T-helper 17 cell (primary cell): ENCODE measurements around the gene PRKCZ. TPM values are rescaled to one million over a fixed set of nuclear protein-coding genes. Genes with fewer than 3 reads are reported as not detected.

Experiments
- ATAC-seq: fragments of 150-1000 bp; cut with Tn5 transposase; 2 replicates; pipeline ENCODE4 v1.10.0; 2021; ENCODE audit warnings: mild to moderate bottlenecking, moderate library complexity
- DNase-seq, 3 donors: peaks; one replicate each; pipeline versions ENCODE4 v3.0.0 to v3.0.0-alpha.2; 2020 to 2021
- H3K9me3 ChIP-seq: one replicate; pipeline ENCODE4 v1.7.0; 2013; ENCODE audit warnings: low read length, mild to moderate bottlenecking; ENCODE audit not compliant: control insufficient read depth, poor library complexity, severe bottlenecking
- H3K27ac Mint-ChIP-seq: one replicate; pipeline ENCODE4 v1.8.0; 2022; ENCODE audit warnings: mild to moderate bottlenecking, moderate library complexity, mixed read lengths
- H3K27me3 Mint-ChIP-seq: one replicate; pipeline ENCODE4 v1.8.0; 2022; ENCODE audit warnings: mixed read lengths
- H3K36me3 Mint-ChIP-seq: one replicate; pipeline ENCODE4 v1.8.0; 2022; ENCODE audit warnings: low read depth, mixed read lengths
- H3K4me1 Mint-ChIP-seq: one replicate; pipeline ENCODE4 v1.8.0; 2022; ENCODE audit warnings: mild to moderate bottlenecking, mixed read lengths
- H3K4me3 Mint-ChIP-seq: one replicate; pipeline ENCODE4 v1.8.0; 2022; ENCODE audit warnings: mild to moderate bottlenecking, moderate library complexity, mixed read lengths
- total RNA-seq, 4 donors: library from RNA in 2 of 4; stranded (reverse) in 2 of 4; gene quantifications; one replicate each; pipeline ENCODE4 v1.2.3 and lab custom pipeline; 2022 to 2026

Gene PRKCZ
- total RNA-seq, 2 donors from 2014 or later = 26.0 to 33.5 TPM

DNA sequence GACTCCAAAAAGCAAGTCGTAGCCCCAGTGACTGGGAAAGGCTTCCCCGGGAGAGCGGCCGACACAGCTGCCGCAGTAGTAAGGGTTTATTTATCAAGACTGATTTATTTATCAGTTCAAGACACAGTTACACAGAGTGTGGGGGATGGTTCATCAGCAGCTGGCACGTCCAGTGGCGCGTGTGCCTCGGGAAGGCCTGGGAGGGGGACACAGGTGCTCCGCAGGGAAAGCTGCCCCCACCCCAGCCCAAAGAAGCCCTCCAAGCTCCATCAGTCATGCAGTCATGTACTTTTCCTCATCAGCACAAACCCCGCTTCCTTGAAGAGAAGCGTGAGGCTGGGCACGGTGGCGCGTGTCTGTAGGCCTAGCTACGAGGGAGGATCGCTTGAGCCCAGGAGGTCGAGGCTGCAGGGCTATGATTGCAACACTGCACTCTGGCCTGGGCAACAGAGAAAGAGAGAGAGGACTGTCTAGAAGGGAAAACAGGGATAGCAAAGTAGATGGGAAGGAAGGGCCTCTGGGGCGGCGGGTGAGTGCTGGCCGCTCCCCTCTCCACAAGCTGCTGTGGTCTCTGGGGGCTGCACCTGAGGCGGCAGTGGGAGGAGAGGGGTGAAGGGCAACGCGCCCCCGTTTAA lies 53.2 kb downstream of the PRKCZ start:
- H3K4me3 Mint-ChIP-seq = no peak overlapping the region
- DNase-seq (peak in 1 of 3 donors; percentile 1), ATAC-seq (no peak)
- no peak overlapping the region for H3K27ac Mint-ChIP-seq
- H3K9me3 ChIP-seq = no peaks in the 10 kb centered on the region
- H3K27me3 Mint-ChIP-seq = no peaks in the 10 kb centered on the region
- H3K4me1 Mint-ChIP-seq = peaks cover 8% of the 10 kb centered on the region
- peaks cover 4% of the 10 kb centered on the region for H3K36me3 Mint-ChIP-seq

- Mint-ChIP-seq H3K36me3 (peaks cover 2% of the 10 kb centered on the region), H3K4me3 (no peak overlapping the region), H3K27me3 (no peaks in the 10 kb centered on the region), H3K4me1 (peaks cover 8% of the 10 kb centered on the region), H3K27ac (no peak overlapping the region)
- no peaks in the 10 kb centered on the region for H3K9me3 ChIP-seq
- ATAC-seq = no peak
- peak in 1 of 3 donors; percentile 1 for DNase-seq
These were observed 53.8 kb downstream of the PRKCZ start for GRCh38 chr1:2103901-2104590.

DNA sequence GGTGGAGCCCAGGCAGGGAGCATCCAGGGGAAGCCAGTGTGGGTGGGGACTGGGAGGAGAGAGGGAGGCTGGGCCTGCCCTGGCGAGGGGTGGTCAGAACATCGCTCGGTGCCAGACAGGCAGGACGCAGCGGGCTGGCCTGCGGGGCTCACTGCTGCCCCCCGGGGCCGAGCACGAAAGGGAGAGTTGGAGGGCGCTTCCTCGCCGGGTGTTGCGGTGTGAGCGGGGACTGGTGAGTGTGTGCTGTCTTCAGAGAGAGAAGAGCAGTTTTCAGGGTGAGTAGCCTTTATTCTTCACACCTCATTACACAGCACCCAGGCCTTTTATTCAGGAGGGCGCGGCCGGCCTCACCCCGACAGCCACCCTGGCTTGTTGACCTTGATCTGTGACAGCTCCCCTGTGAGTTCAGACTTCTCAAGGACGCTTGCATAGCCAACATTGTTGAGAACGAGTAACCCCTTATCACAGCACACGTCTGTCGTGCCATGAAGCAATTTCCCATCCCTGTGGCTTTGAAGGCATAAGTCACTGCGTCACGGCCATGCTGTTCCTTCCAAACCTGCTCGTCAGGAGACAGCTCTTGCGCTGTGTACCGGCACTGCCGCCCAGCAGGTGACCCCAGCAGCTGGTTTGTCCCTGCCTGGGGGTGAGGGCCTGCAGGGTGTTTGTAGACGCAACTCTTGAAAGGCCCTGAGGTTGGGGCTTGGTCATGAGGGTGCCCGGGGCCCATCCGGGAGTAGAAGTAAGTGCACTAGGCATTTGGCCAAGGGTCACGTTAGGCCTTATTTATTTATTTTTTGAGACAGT lies 54.6 kb downstream of the PRKCZ start:
- ATAC-seq = no peak
- Mint-ChIP-seq H3K4me1 (peaks cover 8% of the 10 kb centered on the region), H3K36me3 (peaks cover 2% of the 10 kb centered on the region), H3K27ac (no peak overlapping the region), H3K27me3 (no peaks in the 10 kb centered on the region), H3K4me3 (no peak overlapping the region)
- no peaks in the 10 kb centered on the region for H3K9me3 ChIP-seq
- peak in 1 of 3 donors; percentile 1 for DNase-seq

- Mint-ChIP-seq H3K36me3 (peaks cover 2% of the 10 kb centered on the region), H3K27ac (no peak overlapping the region), H3K27me3 (no peaks in the 10 kb centered on the region), H3K4me3 (no peak overlapping the region), H3K4me1 (peaks cover 7% of the 10 kb centered on the region)
- ATAC-seq (no peak), DNase-seq (peak in 1 of 3 donors; percentile 4)
- no peaks in the 10 kb centered on the region for H3K9me3 ChIP-seq
These were observed 55.7 kb downstream of the PRKCZ start for GRCh38 chr1:2105781-2106524.

- Mint-ChIP-seq H3K4me1 (peaks cover 2% of the 10 kb centered on the region), H3K27me3 (no peaks in the 10 kb centered on the region), H3K36me3 (no peaks in the 10 kb centered on the region), H3K27ac (no peak overlapping the region), H3K4me3 (no peak overlapping the region)
- DNase-seq = peak in 1 of 3 donors; percentile 4
- no peaks in the 10 kb centered on the region for H3K9me3 ChIP-seq
- ATAC-seq = no peak
These were observed 56.6 kb downstream of the PRKCZ start for GRCh38 chr1:2106659-2107405.

DNA sequence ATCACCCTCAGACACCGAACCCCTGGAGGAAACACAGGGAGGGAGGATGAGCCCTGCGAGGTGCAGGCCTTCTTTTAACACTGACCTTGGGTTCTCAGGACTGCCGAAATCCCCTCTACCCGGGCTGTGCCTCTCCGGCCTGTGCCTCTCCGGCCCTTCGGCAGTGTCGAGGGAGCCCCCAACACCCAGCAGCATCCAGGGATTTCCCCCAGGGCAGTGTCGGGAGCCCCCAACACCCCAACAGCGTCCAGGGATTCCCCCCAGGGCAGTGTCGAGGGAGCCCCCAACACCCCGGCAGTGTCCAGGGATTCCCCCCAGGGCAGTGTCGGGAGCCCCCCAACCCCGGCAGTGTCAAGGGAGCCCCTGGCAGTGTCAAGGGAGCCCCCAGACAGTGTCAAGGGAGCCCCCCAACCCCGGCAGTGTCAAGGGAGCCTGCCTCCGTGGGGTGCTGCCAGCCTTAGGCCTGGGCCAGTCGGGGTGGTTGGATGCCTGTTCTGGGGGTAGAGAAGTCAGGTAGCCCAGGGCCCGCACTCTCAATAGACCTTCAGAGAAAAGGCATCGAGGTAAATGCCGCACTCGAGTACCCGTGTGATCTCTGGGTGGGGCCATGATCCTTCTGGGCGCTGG lies 57.5 kb downstream of the PRKCZ start:
- H3K9me3 ChIP-seq = no peaks in the 10 kb centered on the region
- Mint-ChIP-seq H3K27me3 (no peaks in the 10 kb centered on the region), H3K4me3 (no peak overlapping the region), H3K36me3 (no peaks in the 10 kb centered on the region), H3K27ac (no peak overlapping the region), H3K4me1 (peaks cover 2% of the 10 kb centered on the region)
- DNase-seq (peak in 1 of 3 donors; percentile 8), ATAC-seq (no peak)

DNA sequence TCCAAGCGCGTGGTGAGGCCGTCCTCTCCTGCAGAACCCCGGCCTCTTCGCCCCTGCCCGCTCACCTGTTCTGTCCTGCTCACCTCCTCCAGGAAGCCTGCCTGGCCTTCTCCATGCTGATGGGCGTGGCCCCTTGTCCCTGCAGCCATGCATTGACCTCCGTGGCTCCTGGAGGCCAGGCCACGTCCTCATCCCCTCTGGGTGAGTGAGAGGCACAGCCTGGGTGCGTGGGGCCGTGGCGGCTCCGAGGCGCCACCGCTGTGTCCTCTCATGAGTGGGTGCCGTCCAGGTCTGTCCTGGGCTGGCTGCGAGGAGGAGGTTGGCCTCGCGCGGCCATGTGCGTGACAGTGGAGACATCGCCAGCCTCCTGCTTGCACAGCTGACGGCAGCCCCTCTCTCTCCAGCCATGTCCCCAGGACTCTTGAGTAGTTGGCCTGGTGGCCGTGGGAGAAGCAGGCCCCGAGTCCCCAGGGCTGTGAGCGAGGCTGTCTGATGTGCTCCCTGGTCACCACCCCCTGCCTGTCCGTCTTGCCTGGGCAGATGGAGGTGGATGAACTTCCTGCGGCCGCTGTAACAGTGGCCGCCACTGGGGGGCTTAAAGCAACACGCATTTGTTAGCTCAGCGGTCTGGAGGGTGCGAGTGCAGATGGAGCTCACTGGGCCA lies 58.1 kb downstream of the PRKCZ start:
- no peak for ATAC-seq
- peaks cover 2% of the 10 kb centered on the region for H3K4me1 Mint-ChIP-seq
- no peaks in the 10 kb centered on the region for H3K36me3 Mint-ChIP-seq

GRCh38 chr1:2108877-2109580 lies 58.8 kb downstream of the PRKCZ start:
- Mint-ChIP-seq H3K4me3 (no peak overlapping the region), H3K27ac (no peak overlapping the region), H3K27me3 (no peaks in the 10 kb centered on the region), H3K36me3 (no peaks in the 10 kb centered on the region), H3K4me1 (peaks cover 2% of the 10 kb centered on the region)
- ATAC-seq (no peak), DNase-seq (peak in 1 of 3 donors; percentile 4)
- H3K9me3 ChIP-seq = no peaks in the 10 kb centered on the region

More for the DNA sequence above, 58.1 kb downstream of the PRKCZ start:
- H3K4me3 Mint-ChIP-seq = no peak overlapping the region
- H3K9me3 ChIP-seq = no peaks in the 10 kb centered on the region
- H3K27ac Mint-ChIP-seq = no peak overlapping the region
- DNase-seq = peak in 1 of 3 donors; percentile 6
- no peaks in the 10 kb centered on the region for H3K27me3 Mint-ChIP-seq

- ATAC-seq = no peak
- H3K36me3 Mint-ChIP-seq = no peaks in the 10 kb centered on the region
- peaks cover 2% of the 10 kb centered on the region for H3K4me1 Mint-ChIP-seq
- no peaks in the 10 kb centered on the region for H3K27me3 Mint-ChIP-seq
- H3K9me3 ChIP-seq = no peaks in the 10 kb centered on the region
- no peak overlapping the region for H3K4me3 Mint-ChIP-seq
- peak in 1 of 3 donors; percentile 6 for DNase-seq
- no peak overlapping the region for H3K27ac Mint-ChIP-seq
These were observed 59.4 kb downstream of the PRKCZ start for GRCh38 chr1:2109581-2110021.

DNA sequence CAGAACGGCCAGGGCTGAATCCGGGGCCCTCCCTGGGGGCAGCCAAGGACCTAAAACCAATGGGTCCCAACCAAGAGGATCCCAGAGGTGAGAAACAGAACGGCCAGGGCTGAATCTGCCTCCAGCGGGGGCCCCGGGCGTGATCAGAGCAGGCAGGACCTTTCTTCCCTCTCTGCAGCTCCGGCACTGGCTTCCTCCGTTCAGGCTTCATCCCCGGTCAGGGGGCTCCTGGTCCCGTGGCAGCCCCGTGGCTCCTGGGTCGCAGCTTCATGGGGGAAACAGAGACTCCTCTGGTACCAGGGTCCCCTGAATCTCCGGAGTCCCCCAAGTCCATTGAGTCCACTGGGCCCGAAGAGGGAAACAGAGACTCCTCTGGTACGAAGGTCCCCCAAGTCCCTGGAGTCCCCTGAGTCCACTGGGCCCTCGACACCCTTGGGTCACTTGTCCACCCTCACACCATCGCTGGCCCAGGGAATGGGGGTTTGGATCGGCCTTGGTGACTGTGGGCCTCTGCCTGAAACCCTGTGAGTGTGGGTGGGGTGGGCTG lies 60.1 kb downstream of the PRKCZ start:
- no peaks in the 10 kb centered on the region for H3K9me3 ChIP-seq
- DNase-seq (peak in 1 of 3 donors; percentile 6), ATAC-seq (no peak)
- peaks cover 5% of the 10 kb centered on the region for H3K4me1 Mint-ChIP-seq
- no peak overlapping the region for H3K4me3 Mint-ChIP-seq
- peak overlapping the region; percentile 53 for H3K27ac Mint-ChIP-seq
- H3K36me3 Mint-ChIP-seq = no peaks in the 10 kb centered on the region
- H3K27me3 Mint-ChIP-seq = no peaks in the 10 kb centered on the region
